ENCODE data around the gene PTMS. TPM values are rescaled to one million over a fixed set of nuclear protein-coding genes. Genes with fewer than 3 reads are reported as not detected.

The PTMS gene
- polyA plus RNA-seq, 3 donors, result 71.7 to 632 (median 263) TPM

GRCh38 chr12:6748761-6749160 lies 17.4 kb upstream of the PTMS start:
- H3K27ac ChIP-seq (ENCODE audit: low read depth, low read length), result no peak overlapping the region
- WGBS, 3 donors, result 94 to 96% (median 96%) methylated on average over 28 of the region's 28 CpGs

GRCh38 chr12:6750506-6750905 lies 15.7 kb upstream of the PTMS start:
- no peak overlapping the region for H3K27ac ChIP-seq (ENCODE audit: low read depth, low read length)
- WGBS, 3 donors, result 81 to 88% (median 84%) methylated on average over 4 of the region's 4 CpGs

GRCh38 chr12:6751767-6752166 lies 14.4 kb upstream of the PTMS start:
- H3K27ac ChIP-seq (ENCODE audit: low read depth, low read length), result no peak overlapping the region
- WGBS, 3 donors, result 79 to 84% (median 81%) methylated on average over 7 of the region's 7 CpGs

GRCh38 chr12:6752167-6752920 lies 13.8 kb upstream of the PTMS start:
- WGBS, 3 donors, result 5 to 6% (median 6%) methylated on average over 23 to 24 of the region's 24 CpGs
- peak overlapping the region; percentile 4 for H3K27ac ChIP-seq (ENCODE audit: low read depth, low read length)

GRCh38 chr12:6752921-6753771 lies 13.0 kb upstream of the PTMS start, which contains the start of gene MLF2:
Gene MLF2 (minus strand): TSS chr12:6753141. CDS start chr12:6752334, 807 bp downstream.
- H3K27ac ChIP-seq (ENCODE audit: low read depth, low read length), result peak within 1 kb of the TSS; percentile 89
- 0% methylated on average over 57 to 62 of the region's 62 CpGs for WGBS, 3 donors

- 0 to 1% (median 1%) methylated on average over 5 to 7 of the region's 7 CpGs for WGBS, 3 donors
- H3K27ac ChIP-seq (ENCODE audit: low read depth, low read length), result no peak overlapping the region
Measured at GRCh38 chr12:6753772-6754356, 12.3 kb upstream of the PTMS start.

GRCh38 chr12:6754411-6754810 lies 11.8 kb upstream of the PTMS start:
- WGBS, 3 donors, result 87 to 98% (median 91%) methylated on average over 2 of the region's 2 CpGs
- no peak overlapping the region for H3K27ac ChIP-seq (ENCODE audit: low read depth, low read length)

GRCh38 chr12:6757028-6757690 lies 9.0 kb upstream of the PTMS start:
- WGBS, 3 donors, result 72 to 75% (median 72%) methylated on average over 8 of the region's 8 CpGs
- H3K27ac ChIP-seq (ENCODE audit: low read depth, low read length), result no peak overlapping the region

- no peak overlapping the region for H3K27ac ChIP-seq (ENCODE audit: low read depth, low read length)
- WGBS, 3 donors, result 84 to 86% (median 85%) methylated on average over 9 of the region's 9 CpGs
Measured at GRCh38 chr12:6758506-6759095, 7.6 kb upstream of the PTMS start.

- no peak overlapping the region for H3K27ac ChIP-seq (ENCODE audit: low read depth, low read length)
- WGBS, 3 donors, result 89 to 98% (median 89%) methylated on average over 5 of the region's 5 CpGs
Measured at GRCh38 chr12:6759741-6760140, 6.4 kb upstream of the PTMS start.

GRCh38 chr12:6763380-6763779 lies 2.8 kb upstream of the PTMS start:
- no peak overlapping the region for H3K27ac ChIP-seq (ENCODE audit: low read depth, low read length)

GRCh38 chr12:6764011-6764828 lies 1.9 kb upstream of the PTMS start:
- WGBS, 3 donors, result 2 to 6% (median 2%) methylated on average over 15 to 16 of the region's 16 CpGs
- peak overlapping the region; percentile 13 for H3K27ac ChIP-seq (ENCODE audit: low read depth, low read length)

More at GRCh38 chr12:6763380-6763779, 2.8 kb upstream of the PTMS start:
- WGBS, 3 donors, result 61 to 74% (median 66%) methylated on average over 4 of the region's 4 CpGs

GRCh38 chr12:6765048-6765633 lies 1.0 kb upstream of the PTMS start:
- WGBS, 3 donors, result 34 to 36% (median 34%) methylated on average over 7 of the region's 7 CpGs
- peak overlapping the region; percentile 65 for H3K27ac ChIP-seq (ENCODE audit: low read depth, low read length)

GRCh38 chr12:6766651-6767349 lies 637 bp downstream of the PTMS start:
- peak overlapping the region; percentile 56 for H3K27ac ChIP-seq (ENCODE audit: low read depth, low read length)
- whole genome bisulfite sequencing, 3 donors, result 1% methylated on average over 56 to 86 of the region's 88 CpGs

GRCh38 chr12:6767353-6768319 lies 1.5 kb downstream of the PTMS start:
- WGBS, 3 donors, result 19 to 21% (median 20%) methylated on average over 36 to 44 of the region's 44 CpGs
- no peak overlapping the region for H3K27ac ChIP-seq (ENCODE audit: low read depth, low read length)
